HG03097 (cell line): Measurements from ENCODE around the gene EP300.
"Not testable (repeated sequence)": the region's sequence is repeated elsewhere in the genome, so short reads cannot be mapped to it uniquely, and the experiment has no call there.

Experiments
- ATAC-seq: cut with Tn5 transposase; IDR thresholded peaks from one replicate; pipeline ENCODE4 v1.9.1; 2021; ENCODE audit not compliant: unreplicated experiment, low FRiP score

The EP300 gene

DNA sequence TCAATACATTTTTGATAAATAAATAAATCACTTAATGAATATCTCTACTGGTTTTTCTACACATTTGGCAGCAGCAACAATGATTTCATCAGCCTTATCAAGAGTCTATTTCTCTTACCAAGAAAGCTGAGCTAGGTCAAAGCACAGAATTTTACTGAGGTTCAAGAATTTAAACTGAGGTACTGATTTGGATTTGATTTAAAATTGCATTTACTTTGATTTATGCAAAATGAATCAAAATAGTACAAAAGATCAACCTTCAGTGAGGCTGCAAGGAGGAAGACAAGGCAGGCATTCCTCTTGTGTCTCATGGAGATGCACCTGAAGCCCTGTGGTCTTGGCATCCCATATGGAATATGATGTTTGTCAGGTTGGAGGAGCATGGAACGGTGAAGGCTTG is 15.5 kb upstream of the EP300 start:
- ATAC-seq, result no peak

DNA sequence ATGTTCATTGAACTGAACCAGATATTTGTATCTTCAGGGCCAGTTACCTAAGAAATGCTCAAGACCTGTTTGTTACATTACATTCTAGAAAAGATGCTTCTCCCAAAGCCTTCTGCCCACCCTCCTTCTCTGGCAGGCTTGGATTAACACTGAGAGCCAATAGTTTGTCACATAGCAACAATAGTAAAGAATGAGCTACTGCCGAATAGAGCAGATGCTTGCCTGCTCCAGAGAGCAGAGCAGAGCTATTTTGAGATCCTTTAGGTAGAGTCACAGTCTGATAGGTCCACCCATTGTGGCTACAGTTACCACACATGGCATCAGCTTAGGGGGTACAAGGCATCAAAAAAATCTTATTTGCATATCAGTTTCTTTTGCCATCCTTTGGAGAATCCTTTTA is 13.5 kb upstream of the EP300 start:
- no peak for ATAC-seq

DNA sequence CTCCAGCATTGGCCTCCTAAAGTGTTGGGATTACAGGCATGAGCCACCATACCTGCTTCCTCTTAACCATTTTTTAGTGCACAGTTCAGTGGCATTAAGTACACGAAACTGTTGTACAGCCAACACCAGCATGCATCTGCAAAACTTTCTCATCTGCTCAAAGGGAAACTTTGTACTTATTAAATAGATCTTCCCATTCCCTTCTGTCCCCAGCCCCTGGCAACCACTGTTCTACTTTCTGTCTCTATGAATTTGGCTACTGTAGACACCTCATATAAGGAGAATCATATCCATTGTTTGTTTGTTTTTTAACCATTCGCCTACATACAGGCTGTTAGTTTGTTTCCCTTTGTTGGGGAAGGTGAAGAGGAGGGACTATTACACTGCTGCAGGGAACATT is 6.5 kb upstream of the EP300 start:
- no peak for ATAC-seq

DNA sequence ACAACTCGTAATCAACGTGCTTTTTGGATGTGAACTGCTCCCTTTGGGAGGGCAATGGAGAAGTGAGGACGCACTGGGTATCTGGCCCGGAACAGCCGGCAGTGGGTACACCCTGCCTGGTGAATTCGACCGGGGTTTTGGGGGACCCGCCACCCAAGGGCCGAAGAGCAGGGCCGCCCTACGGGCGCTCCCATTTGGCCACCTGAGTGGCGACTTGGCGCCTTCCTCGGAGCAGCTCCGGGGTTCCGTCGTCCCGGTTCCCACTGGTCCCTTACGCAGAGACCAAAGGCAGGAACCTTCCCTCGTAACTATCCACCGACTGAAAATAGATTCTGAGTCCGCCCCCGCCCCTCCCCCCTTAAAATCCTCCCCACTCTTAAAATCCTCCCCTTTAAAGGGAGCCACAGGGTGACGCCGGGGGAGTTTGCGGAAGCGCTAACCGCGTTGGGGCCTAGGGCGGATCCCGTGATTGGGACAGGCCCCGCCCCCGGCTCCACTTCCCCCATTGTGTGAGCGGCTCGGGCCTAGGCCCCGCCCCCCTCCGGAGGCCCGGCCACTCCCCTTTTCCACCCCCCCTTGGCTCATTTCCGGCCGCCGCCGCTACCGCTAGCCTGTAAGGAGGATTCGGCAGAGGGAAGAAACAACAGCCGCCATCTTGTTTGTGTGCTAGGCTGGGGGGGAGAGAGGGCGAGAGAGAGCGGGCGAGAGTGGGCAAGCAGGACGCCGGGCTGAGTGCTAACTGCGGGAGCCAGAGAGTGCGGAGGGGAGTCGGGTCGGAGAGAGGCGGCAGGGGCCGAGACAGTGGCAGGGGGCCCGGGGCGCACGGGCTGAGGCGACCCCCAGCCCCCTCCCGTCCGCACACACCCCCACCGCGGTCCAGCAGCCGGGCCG is 1.0 kb upstream of the EP300 start:
- peak; percentile 64 for ATAC-seq

DNA sequence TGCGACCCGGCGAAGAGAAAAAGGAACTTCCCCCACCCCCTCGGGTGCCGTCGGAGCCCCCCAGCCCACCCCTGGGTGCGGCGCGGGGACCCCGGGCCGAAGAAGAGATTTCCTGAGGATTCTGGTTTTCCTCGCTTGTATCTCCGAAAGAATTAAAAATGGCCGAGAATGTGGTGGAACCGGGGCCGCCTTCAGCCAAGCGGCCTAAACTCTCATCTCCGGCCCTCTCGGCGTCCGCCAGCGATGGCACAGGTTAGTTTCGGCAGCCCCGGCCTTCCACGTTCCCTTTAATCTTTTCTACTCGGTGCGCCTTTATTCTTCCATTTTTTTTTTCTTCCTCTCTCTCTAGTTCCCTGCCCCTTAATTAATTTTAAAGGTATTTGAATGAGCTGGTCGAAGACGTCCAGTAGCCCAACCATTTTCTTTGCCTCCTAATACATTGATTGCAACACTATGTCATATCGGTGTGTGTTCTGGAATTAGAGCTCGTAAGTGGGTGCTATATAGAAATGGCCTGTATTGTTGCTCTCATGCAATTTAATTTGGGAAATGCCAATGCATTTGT is 537 bp downstream of the EP300 start:
- ATAC-seq, result no peak

DNA sequence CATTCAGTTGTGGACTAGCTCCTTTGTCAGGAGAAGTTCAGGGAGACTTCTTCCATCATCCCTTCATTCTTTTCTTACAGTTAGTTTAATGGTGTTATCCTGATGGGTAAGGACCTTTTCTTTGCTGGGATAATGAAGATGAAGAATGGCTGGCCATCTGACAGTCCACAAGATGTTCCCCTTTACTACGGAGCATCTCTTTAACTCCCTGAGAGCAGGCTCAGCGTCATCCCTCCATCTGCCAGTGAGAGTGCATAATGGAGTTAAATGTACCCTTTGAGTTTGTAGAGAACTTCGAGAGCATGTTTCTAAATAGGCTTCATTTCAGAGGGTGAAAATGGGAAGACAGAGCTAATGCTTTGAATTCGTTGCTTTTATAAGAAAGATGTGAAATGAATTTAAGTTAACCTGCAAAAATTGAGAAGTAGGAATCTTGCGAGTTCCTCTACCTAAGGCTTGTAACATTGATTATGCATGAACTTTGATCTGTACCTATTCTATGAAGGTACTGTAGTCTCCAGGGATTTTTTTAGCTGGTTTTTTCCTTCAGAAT is 1.7 kb downstream of the EP300 start:
- no peak for ATAC-seq

DNA sequence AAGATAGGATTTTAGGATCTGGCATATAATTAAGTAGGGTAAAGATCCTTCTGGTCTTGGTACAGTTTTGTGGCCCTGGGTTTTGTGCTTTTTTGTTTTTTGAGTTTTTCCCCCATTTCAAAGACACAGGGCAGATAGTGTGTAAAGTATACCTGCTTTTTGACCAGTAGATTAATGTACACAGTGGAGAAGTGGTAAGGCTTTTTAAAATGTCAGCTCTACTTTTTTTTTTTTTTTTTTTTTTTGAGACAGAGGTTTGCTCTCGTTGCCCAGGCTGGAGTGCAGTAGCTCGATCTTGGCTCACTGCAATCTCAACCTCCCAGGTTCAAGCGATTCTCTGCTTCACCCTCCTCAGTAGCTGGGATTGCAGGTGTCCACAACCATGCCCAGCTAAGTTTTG is 4.0 kb downstream of the EP300 start:
- ATAC-seq, result no peak

DNA sequence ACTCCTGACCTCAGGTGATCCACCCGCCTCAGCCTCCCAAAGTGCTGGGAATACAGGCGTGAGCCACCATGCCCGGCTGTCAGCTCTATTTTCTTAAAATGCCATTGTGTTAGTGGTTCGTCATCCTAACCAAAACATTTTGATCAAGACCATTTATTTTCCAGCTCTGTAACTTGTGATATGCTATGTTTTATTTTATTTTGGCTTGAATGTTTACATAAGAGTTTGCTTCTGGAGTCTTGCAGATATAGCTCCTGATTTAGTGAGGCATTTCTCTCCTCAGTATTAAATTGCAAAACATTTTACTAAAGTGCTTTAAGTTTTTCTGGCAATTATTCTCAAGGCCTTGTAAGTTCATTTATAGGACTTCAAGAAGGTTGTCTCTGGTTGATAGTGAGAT is 4.4 kb downstream of the EP300 start:
- no peak for ATAC-seq

DNA sequence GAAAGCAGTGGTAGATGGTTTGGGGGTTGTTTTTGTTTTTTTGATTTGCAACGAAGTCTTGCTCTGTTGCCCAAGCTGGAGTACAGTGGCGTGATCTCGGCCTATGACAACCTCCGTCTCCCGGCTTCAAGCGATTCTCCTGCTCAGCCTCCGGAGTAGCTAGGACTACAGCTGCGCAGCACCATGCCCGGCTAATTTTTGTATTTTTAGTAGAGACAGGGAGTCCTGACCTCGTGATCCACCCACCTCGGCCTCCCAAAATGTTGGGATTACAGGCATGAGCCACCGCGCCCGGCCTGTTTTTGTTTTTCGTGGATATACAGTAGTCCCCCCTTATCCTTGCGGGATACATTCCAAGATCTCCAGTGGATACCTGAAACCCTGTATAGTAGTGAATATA is 6.6 kb downstream of the EP300 start:
- no peak for ATAC-seq

DNA sequence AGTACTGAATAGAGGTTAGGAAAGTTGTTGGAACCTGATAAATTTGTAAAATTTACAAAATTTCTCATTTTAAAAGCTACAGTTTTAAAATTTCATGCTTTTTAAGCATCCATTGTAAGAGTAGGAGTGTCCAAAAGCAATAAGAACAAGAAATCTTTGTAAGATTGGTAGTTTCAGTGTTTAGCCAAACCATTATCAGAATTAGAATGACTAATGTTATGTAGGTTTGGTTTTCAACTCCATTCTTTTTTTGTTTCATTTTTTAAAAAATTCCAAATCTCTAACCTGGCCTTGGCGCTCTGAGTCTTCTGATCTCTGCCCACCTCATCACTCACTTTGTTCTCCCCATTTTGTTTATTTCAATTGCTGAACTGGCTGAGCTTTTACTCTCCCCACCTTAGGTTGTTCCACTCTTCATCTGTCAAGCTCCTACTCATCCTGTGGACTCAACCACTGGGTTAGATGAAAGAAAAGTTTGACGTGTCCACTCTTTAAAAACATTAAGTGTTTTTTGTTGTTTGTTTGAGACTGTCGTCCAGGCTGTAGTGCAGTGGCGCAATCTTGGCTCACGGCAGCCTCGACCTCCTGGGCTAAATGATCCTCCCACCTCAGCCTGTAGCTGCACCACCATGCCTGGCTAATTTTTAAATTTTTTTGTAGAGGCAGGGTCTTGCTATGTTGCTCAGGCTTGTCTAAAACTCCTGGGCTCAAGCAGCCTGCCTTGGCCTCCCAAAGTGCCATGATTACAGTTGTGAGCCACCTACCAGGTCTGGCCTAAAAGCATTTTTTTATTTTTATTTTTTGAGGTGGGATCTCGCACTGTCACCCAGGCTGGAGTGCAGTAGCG is 14.0 kb downstream of the EP300 start:
- no peak for ATAC-seq

DNA sequence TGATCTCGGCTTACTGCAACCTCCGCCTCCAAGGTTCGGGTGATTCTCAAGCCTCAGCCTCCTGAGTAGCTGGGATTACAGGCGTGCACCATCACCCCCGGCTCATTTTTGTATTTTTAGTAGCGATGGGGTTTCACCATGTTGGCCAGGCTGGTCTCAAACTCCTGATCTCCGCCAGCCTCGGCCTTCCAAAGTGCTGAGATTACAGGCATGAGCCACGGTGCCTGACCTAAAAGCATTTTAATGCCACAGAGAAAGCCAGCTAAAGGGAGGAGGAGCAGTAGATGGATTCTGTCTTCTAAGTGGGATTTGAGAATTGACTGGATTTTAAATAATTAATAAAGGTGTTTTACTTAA is 14.6 kb downstream of the EP300 start:
- ATAC-seq, result not testable (repeated sequence)

DNA sequence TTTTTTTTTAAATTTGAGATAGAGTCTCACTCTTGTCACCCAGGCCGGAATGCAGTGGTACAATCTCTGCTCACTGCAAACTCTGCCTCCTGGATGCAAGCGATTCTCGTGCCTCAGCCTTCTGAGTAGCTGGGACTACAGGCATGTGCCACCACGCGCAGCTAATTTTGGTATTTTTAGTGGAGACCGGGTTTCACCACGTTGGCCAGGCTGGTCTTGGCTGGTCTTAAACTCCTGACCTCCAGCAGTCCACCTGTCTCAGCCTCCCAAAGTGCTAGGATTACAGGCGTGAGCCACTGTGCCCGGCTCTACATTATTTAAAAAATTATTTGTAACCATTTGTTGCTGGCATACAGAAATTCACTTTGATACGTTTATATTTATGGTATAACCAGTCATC is 18.6 kb downstream of the EP300 start:
- no peak for ATAC-seq

DNA sequence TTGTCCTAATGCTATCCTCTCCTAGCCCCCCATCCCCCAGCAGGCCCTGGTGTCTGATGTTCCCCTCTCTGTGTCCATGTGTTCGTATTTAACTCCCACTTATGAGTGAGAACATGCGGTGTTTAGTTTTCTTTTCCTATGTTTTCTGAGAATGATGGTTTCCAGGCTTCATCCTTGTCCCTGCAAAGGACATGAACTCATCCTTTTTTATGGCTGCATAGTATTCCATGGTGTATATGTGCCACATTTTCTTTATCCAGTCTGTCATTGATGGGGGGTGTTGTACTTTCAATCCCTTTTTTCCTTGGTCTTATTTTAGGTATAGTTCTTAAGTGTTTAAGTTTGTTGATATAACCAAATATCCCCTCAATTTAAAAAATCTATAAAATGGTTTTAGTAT is 23.9 kb downstream of the EP300 start:
- no peak for ATAC-seq

DNA sequence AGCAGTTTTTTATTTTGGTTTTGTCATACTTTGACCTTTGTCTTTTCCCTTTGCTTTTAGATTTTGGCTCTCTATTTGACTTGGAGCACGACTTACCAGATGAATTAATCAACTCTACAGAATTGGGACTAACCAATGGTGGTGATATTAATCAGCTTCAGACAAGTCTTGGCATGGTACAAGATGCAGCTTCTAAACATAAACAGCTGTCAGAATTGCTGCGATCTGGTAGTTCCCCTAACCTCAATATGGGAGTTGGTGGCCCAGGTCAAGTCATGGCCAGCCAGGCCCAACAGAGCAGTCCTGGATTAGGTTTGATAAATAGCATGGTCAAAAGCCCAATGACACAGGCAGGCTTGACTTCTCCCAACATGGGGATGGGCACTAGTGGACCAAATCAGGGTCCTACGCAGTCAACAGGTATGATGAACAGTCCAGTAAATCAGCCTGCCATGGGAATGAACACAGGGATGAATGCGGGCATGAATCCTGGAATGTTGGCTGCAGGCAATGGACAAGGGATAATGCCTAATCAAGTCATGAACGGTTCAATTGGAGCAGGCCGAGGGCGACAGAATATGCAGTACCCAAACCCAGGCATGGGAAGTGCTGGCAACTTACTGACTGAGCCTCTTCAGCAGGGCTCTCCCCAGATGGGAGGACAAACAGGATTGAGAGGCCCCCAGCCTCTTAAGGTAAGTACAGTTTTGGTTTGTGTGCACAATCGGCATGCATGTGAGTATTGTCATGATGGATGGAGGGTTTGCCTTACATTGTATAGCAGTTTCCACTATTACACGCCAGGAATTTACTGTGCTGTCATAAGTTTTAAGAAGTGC is 25.0 kb downstream of the EP300 start:
- ATAC-seq, result no peak

DNA sequence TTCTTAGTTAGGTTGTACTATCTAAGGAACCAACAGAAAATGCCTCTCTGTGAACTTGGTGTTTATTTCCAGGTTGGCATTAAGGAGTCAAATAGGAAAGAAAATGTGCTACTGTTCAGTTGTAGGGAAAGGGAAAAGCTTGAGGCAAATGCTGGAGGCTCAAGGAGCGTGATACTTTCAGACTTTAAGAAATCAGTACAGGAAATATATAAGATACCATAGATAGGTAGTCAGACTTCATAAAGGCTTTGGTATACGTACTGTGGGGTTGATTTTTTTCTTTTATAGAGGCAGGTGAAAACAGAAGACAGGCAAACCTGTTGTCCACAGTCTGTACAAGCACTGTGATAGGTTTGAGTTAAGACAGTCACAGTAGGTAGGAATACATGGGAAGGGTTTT is 30.8 kb downstream of the EP300 start:
- no peak for ATAC-seq

DNA sequence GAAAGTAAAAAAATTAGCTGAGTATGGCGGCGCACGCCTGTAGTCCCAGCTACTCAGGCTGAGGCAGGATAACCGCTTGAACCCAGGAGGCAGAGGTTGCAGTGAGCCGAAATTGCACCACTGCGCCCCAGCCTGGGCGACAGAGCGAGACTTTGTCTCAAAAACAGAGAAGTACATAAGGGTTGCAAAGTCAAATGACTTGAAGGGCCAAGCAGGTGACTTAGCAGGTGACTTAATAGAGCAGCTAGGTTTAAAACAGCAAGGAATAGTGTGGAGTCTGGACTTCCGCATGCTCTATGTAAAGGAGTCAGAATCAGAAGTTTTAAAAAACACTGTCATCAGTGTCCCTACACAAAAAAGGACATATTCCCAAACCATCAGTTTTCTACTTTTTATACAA is 31.7 kb downstream of the EP300 start:
- ATAC-seq, result no peak

DNA sequence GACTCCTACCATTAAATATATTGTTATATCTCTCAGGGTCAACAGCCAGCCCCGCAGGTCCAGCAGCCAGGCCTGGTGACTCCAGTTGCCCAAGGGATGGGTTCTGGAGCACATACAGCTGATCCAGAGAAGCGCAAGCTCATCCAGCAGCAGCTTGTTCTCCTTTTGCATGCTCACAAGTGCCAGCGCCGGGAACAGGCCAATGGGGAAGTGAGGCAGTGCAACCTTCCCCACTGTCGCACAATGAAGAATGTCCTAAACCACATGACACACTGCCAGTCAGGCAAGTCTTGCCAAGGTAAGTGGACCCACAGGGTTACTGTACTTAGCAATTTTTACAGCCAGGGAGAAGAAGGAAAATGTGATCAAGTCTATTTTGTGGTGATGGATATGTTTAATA is 35.1 kb downstream of the EP300 start:
- ATAC-seq, result no peak

DNA sequence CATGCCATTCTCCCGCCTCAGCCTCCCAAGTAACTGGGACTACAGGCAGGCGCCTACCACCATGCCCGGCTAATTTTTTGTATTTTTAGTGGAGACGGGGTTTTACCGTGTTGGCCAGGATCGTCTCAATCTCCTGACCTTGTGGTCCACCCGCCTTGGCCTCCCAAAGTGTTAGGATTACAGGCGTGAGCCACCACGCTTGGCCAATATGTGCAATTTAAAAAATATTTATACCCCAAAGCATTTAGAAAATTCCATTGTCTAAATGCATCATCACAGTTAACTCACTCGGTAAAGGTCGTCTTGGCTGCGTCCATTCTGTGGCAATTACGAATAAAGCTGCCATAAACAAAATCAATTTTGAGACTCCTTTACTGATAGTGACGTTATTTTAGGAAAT is 36.2 kb downstream of the EP300 start:
- ATAC-seq, result no peak

DNA sequence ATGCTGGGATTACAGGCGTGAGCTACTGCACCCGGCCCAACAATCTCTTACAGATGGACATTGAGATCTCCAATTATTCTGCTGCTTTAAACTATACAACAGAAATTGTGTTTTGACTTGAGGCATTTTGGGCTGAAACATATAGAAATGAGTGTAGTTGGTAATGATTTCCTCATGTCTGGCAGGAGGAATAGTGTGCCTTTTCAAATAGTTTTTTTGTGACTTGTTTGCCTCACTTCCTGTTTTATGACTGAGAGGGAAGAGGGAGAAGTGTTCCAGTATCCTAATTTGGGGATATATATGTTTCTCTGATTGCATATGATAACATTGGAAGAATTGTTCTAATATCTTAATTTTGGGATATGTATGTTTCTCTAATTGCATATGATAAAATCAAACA is 40.2 kb downstream of the EP300 start:
- ATAC-seq, result no peak

DNA sequence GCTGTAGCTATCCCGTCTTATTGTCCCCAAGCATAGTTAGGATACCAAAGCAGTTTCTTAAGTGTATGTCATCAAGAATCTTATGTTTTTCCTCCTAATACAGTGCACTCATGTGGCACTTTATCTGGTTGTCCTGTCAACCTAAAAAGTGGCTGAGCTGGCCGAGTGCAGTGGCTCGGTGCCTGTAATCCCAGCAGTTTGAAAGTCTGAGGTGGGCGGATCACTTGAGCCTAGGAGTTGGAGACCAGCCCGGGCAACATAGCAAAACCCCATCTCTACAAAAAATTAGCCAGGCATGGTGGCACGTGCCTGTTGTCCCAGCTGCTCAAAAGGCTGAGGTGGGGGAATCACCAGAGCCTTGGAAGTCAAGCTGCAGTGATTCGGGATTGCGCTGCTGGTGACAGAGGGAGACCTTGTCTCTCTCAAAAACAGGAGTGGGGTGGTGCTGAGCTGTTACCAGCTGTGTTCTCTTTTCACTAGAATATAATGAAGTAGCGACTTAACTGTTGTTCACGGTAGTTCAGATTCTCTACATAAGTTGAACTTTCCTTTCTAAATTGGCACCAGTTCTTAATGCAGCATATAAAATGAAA is 48.1 kb downstream of the EP300 start:
- no peak for ATAC-seq
